ENCODE measurements around the gene TSKU.

DNA sequence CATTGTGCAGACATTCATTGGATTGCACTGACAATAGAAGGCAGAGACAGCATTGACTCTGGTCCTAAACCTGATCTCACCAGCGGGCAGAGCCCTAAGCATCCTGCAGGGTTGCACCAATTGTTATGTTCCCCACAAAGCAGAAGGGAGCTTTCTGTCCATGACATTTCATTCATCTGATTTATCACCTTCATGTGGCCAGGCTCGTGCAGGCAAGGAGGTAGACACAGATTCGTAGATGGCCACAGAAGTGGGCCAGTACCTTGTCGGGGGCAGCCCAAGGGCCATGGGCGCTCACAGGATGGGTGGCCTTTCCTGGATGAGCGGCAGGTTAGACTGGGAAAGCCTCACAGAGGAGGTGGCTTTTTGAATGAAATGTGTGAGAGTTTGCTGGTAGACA lies 2.9 kb downstream of the TSKU start:
- TF ChIP-seq YY1 (IDR thresholded peaks at IDR 0.05; ENCODE audit: insufficient read depth, insufficient read length) (no peak), SUZ12 (IDR thresholded peaks at IDR 0.05; ENCODE audit: extremely low read depth, insufficient read depth, insufficient read length) (no peak), ZNF274 (IDR thresholded peaks at IDR 0.05; ENCODE audit: low read depth, low read length) (no peak)

All from NT2/D1 (cell line).